GM19455 (cell line): Measurements from ENCODE around the gene TEKTIP1.
"Not testable (repeated sequence)": the region's sequence is repeated elsewhere in the genome, so short reads cannot be mapped to it uniquely, and the experiment has no call there.

Experiments
- ATAC-seq: cut with Tn5 transposase; IDR thresholded peaks from one replicate; pipeline ENCODE4 v1.9.1; 2021; ENCODE audit not compliant: unreplicated experiment

Gene TEKTIP1

GRCh38 chr19:3507371-3508120 lies 31.4 kb upstream of the TEKTIP1 start:
- no peak for ATAC-seq

GRCh38 chr19:3508121-3508661 lies 30.8 kb upstream of the TEKTIP1 start:
- not testable (repeated sequence) for ATAC-seq

GRCh38 chr19:3508771-3509535 lies 30.0 kb upstream of the TEKTIP1 start:
- ATAC-seq = no peak

- ATAC-seq = no peak
Measured at GRCh38 chr19:3509566-3509989, 29.4 kb upstream of the TEKTIP1 start.

GRCh38 chr19:3510727-3511126 lies 28.2 kb upstream of the TEKTIP1 start:
- no peak for ATAC-seq

- ATAC-seq = no peak
Measured at GRCh38 chr19:3511506-3512251, 27.3 kb upstream of the TEKTIP1 start.

GRCh38 chr19:3512562-3513228 lies 26.3 kb upstream of the TEKTIP1 start:
- no peak for ATAC-seq

- ATAC-seq = no peak
Measured at GRCh38 chr19:3513229-3514140, 25.5 kb upstream of the TEKTIP1 start.

- ATAC-seq = no peak
Measured at GRCh38 chr19:3514930-3515329, 24.0 kb upstream of the TEKTIP1 start.

GRCh38 chr19:3515891-3516422 lies 23.0 kb upstream of the TEKTIP1 start:
- ATAC-seq = no peak

GRCh38 chr19:3516675-3517207 lies 22.2 kb upstream of the TEKTIP1 start:
- no peak for ATAC-seq

- no peak for ATAC-seq
Measured at GRCh38 chr19:3517638-3518037, 21.3 kb upstream of the TEKTIP1 start.

GRCh38 chr19:3518255-3518654 lies 20.7 kb upstream of the TEKTIP1 start:
- ATAC-seq = no peak

- no peak for ATAC-seq
Measured at GRCh38 chr19:3518659-3519058, 20.3 kb upstream of the TEKTIP1 start.

- ATAC-seq = no peak
Measured at GRCh38 chr19:3519126-3519525, 19.8 kb upstream of the TEKTIP1 start.

- ATAC-seq = no peak
Measured at GRCh38 chr19:3520166-3521103, 18.5 kb upstream of the TEKTIP1 start.

GRCh38 chr19:3521104-3521445 lies 17.9 kb upstream of the TEKTIP1 start:
- ATAC-seq = no peak
